ENCODE measurements around the gene RPLP2. TPM values are rescaled to one million over a fixed set of nuclear protein-coding genes. Genes with fewer than 3 reads are reported as not detected.
A peak's percentile ranks its signal among the peaks of the same experiment; 100 is the strongest.

RPLP2 gene
- polyA plus RNA-seq, 1 of the 3 experiments (the other 2 are of a cell fraction) = 799 TPM

DNA sequence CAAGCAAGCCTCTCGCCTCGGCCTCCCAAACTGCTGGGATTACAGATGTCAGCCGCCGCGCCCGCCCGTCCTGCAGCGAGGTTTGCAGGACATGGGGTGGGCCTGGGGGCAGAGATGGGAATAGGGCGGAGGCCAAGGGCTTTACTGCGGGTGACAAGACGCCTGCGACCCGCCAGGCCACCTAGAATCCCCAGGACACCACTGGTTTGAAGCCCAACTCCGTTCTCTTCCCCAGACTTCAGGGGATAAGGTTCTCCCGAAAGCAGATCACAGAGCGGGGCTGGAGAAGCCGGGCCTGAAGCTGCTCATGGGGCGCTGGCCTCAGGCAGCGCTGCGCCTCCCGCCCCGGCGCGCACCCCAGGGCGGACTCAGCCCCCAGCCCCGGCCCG is 32.2 kb downstream of the RPLP2 start (continued):
- TF ChIP-seq NFIC (IDR thresholded peaks at IDR 0.05; ENCODE audit: borderline replicate concordance) = no peak
- no peak for TF ChIP-seq RXRA (IDR thresholded peaks at IDR 0.05; ENCODE audit: borderline replicate concordance, low read depth)
- no peak for TF ChIP-seq TEAD4 (IDR thresholded peaks at IDR 0.05; ENCODE audit: borderline replicate concordance, insufficient read depth)

GRCh38 chr11:842370-843002 is 32.7 kb downstream of the RPLP2 start, which contains the start of the genes POLR2L and TSPAN4:
TSS of gene POLR2L (minus strand) at chr11:842529. CDS start at chr11:842508, 21 bp downstream.
TSS of gene TSPAN4 (plus strand) at chr11:842852. CDS start at chr11:850305, 7,453 bp downstream.
- no peaks in the 10 kb centered on the region for H3K9me2 ChIP-seq
- peaks cover 24 to 35% of the 10 kb centered on the region in 2 experiments; a peak in 3 of 4 replicates for H3K4me1 ChIP-seq (ENCODE audit: control insufficient read depth in 1 of 2, insufficient read depth in 2 of 2, low read depth in 1 of 2, low read length in 1 of 2)
- H3K36me3 ChIP-seq (replicated peaks in 1 of 2; ENCODE audit: control insufficient read depth in 1 of 2, insufficient read depth in 2 of 2, low read length in 1 of 2) = peaks cover 17 to 30% of the 10 kb centered on the region in 2 experiments
- DNase-seq = peak; percentile 97
- H3K9me3 ChIP-seq = no peaks in the 10 kb centered on the region
- peaks cover 47% of the 10 kb centered on the region for H4K20me1 ChIP-seq (ENCODE audit: insufficient read depth)
- ChIA-PET CTCF (interaction anchor here (1.1 to 7.5 kb wide), 3 partner anchors 31 to 208 kb away, joined by 3 to 70 read pairs (median 4); no protein-coding TSS in a partner anchor), POLR2A (interaction anchor here (0.8 to 2.6 kb wide), 8 partner anchors 9 to 212 kb away, joined by 3 to 13 read pairs (median 5); partner anchors contain the start of genes CD151, PNPLA2 and RPLP2)
- WGBS (ENCODE audit: low lambda C conversion rate) = no CpG with 5 or more reads among the region's 87 CpGs
- H3K27me3 ChIP-seq (ENCODE audit: insufficient read depth) = no peaks in the 10 kb centered on the region
- no peak within 1 kb of the TSS for H2AFZ ChIP-seq (ENCODE audit: low read depth)
- peaks cover 76% of the 10 kb centered on the region for H3K79me2 ChIP-seq (ENCODE audit: insufficient read depth)
- H3F3A ChIP-seq (replicated peaks; ENCODE audit: insufficient read depth) = peaks cover 50% of the 10 kb centered on the region
- H3K4me3 ChIP-seq (ENCODE audit: low read depth in 2 of 2, low read length in 1 of 2) = peak within 1 kb of the TSS; percentile 95 to 100
- peak within 1 kb of the TSS; percentile 97 for H3K9ac ChIP-seq
- peak within 1 kb of the TSS; percentile 100 for H3K4me2 ChIP-seq
- H3K27ac ChIP-seq (ENCODE audit: low read depth in 2 of 2, low read length in 1 of 2) = peak within 1 kb of the TSS; percentile 91 to 96
- TF ChIP-seq EP300 (IDR thresholded peaks at IDR 0.05; ENCODE audit: borderline replicate concordance in 1 of 2, low read depth in 1 of 2, low read length in 1 of 2) (peak in 1 of 2 experiments; percentile 52; a peak in 1 of 4 replicates), ELF1 (IDR thresholded peaks at IDR 0.05) (0 out of 2 replicates have a peak, but pooled peaks have one; percentile 9), POLR2AphosphoS5 (IDR thresholded peaks at IDR 0.05; ENCODE audit: low read depth, low read length) (peak; percentile 99), TAF1 (IDR thresholded peaks at IDR 0.05; ENCODE audit: borderline replicate concordance, low read depth, low read length) (peak; percentile 97), NFIC (IDR thresholded peaks at IDR 0.05; ENCODE audit: borderline replicate concordance) (no peak), SMC3 (IDR thresholded peaks at IDR 0.05; ENCODE audit: low read depth, low read length) (no peak), SIN3A (IDR thresholded peaks at IDR 0.05; ENCODE audit: borderline replicate concordance, low read depth, low read length) (peak; percentile 99), FOSL2 (IDR thresholded peaks at IDR 0.05; ENCODE audit: borderline replicate concordance, low read depth) (no peak), USF1 (IDR thresholded peaks at IDR 0.05; ENCODE audit: borderline replicate concordance, low read depth) (no peak), CTCF (IDR thresholded peaks at IDR 0.05) (no peak), YY1 (IDR thresholded peaks at IDR 0.05; ENCODE audit: low read depth) (peak; percentile 79), EZH2phosphoT487 (IDR thresholded peaks at IDR 0.05; ENCODE audit: borderline replicate concordance, low read depth) (no peak), MAX (IDR thresholded peaks at IDR 0.05; ENCODE audit: low read depth) (peak; percentile 97), TEAD4 (IDR thresholded peaks at IDR 0.05; ENCODE audit: borderline replicate concordance, insufficient read depth) (no peak), MEF2A (IDR thresholded peaks at IDR 0.05; ENCODE audit: borderline replicate concordance, low read depth) (no peak), GATA2 (CRISPR knock-in tag; IDR thresholded peaks at IDR 0.05) (no peak), FOXM1 (IDR thresholded peaks at IDR 0.05; ENCODE audit: low read depth) (0 out of 2 replicates have a peak, but pooled peaks have one; percentile 42), NRF1 (IDR thresholded peaks at IDR 0.05; ENCODE audit: low read depth, low read length) (peak; percentile 44), JUND (IDR thresholded peaks at IDR 0.05) (no peak), IRF3 (IDR thresholded peaks at IDR 0.05; ENCODE audit: low read depth, low read length) (no peak), TCF12 (IDR thresholded peaks at IDR 0.05) (no peak)
- TF ChIP-seq, protein P1, sequence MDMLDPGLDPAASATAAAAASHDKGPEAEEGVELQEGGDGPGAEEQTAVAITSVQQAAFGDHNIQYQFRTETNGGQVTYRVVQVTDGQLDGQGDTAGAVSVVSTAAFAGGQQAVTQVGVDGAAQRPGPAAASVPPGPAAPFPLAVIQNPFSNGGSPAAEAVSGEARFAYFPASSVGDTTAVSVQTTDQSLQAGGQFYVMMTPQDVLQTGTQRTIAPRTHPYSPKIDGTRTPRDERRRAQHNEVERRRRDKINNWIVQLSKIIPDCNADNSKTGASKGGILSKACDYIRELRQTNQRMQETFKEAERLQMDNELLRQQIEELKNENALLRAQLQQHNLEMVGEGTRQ (IDR thresholded peaks at IDR 0.05; ENCODE audit: borderline replicate concordance, low read depth, low read length) = no peak
- TF ChIP-seq, protein P2, sequence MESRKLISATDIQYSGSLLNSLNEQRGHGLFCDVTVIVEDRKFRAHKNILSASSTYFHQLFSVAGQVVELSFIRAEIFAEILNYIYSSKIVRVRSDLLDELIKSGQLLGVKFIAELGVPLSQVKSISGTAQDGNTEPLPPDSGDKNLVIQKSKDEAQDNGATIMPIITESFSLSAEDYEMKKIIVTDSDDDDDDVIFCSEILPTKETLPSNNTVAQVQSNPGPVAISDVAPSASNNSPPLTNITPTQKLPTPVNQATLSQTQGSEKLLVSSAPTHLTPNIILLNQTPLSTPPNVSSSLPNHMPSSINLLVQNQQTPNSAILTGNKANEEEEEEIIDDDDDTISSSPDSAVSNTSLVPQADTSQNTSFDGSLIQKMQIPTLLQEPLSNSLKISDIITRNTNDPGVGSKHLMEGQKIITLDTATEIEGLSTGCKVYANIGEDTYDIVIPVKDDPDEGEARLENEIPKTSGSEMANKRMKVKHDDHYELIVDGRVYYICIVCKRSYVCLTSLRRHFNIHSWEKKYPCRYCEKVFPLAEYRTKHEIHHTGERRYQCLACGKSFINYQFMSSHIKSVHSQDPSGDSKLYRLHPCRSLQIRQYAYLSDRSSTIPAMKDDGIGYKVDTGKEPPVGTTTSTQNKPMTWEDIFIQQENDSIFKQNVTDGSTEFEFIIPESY (IDR thresholded peaks at IDR 0.05; ENCODE audit: borderline replicate concordance, low read depth) = 0 out of 2 replicates have a peak, but pooled peaks have one; percentile 9
